ENCODE data around the gene SMCO2.

The SMCO2 gene

GRCh38 chr12:27551172-27551840 lies 104.8 kb downstream of the SMCO2 start:
- Histone ChIP-seq H3K9me3 (ENCODE audit: insufficient read depth, low read length) (no peaks in the 10 kb centered on the region), H3K27me3 (ENCODE audit: insufficient read depth, insufficient read length) (no peaks in the 10 kb centered on the region), H3K36me3 (ENCODE audit: insufficient read depth, insufficient read length, low read length) (peaks cover 11% of the 10 kb centered on the region), H3K4me3 (ENCODE audit: insufficient read length, low read depth) (no peak overlapping the region), H3K9ac (ENCODE audit: insufficient read length, low read depth) (no peak overlapping the region), H3K4me1 (ENCODE audit: insufficient read depth, insufficient read length) (peaks cover 6% of the 10 kb centered on the region)
- no peak for DNase-seq (ENCODE audit: low read depth, low spot score)
- TF ChIP-seq SUZ12 (IDR thresholded peaks at IDR 0.05; ENCODE audit: extremely low read depth, insufficient read depth, insufficient read length) (no peak), YY1 (IDR thresholded peaks at IDR 0.05; ENCODE audit: insufficient read depth, insufficient read length) (no peak), ZNF274 (IDR thresholded peaks at IDR 0.05; ENCODE audit: low read depth, low read length) (no peak)
